Bronchial epithelial cell (primary cell): Measurements from ENCODE around the gene MRPL4. TPM values are rescaled to one million over a fixed set of nuclear protein-coding genes. Genes with fewer than 3 reads are reported as not detected.

Experiments used
- DNase-seq: peaks from one replicate; pipeline ENCODE4 v3.0.0-alpha.2; 2010; ENCODE audit warnings: low read depth
- FAIRE-seq: peaks from 2 replicates; lab custom pipeline; 2011; peaks lifted over from hg19 to GRCh38; lab: Jason Lieb, UNC
- H3K27me3 ChIP-seq: 2 replicates; pipeline ENCODE4 v1.5.1; 2011; ENCODE audit warnings: low read length; ENCODE audit not compliant: control insufficient read depth, insufficient read depth
- H3K36me3 ChIP-seq: 2 replicates; pipeline ENCODE4 v1.5.1; 2011; ENCODE audit warnings: low read length; ENCODE audit not compliant: control insufficient read depth, insufficient read depth
- H3K4me3 ChIP-seq: 2 replicates; pipeline ENCODE4 v1.5.1; 2011; ENCODE audit warnings: mild to moderate bottlenecking, low read depth, low read length, control low read depth
- total RNA-seq: library from RNA; depleted of rRNA; stranded (reverse); fragments of >200 nt; gene quantifications from 2 replicates; pipeline ENCODE4 v1.2.1, GENCODE V29; 2014
- TF ChIP-seq, protein P1 (sequence below): IDR thresholded peaks from 2 replicates; pipeline ENCODE4 v1.5.1; 2011; ENCODE audit warnings: mild to moderate bottlenecking, moderate library complexity, low read length, control low read depth, inconsistent platforms; ENCODE audit not compliant: insufficient read depth, severe bottlenecking

Gene MRPL4
- total RNA-seq, 1 donor from 2014 or later, result 17.1 TPM

DNA sequence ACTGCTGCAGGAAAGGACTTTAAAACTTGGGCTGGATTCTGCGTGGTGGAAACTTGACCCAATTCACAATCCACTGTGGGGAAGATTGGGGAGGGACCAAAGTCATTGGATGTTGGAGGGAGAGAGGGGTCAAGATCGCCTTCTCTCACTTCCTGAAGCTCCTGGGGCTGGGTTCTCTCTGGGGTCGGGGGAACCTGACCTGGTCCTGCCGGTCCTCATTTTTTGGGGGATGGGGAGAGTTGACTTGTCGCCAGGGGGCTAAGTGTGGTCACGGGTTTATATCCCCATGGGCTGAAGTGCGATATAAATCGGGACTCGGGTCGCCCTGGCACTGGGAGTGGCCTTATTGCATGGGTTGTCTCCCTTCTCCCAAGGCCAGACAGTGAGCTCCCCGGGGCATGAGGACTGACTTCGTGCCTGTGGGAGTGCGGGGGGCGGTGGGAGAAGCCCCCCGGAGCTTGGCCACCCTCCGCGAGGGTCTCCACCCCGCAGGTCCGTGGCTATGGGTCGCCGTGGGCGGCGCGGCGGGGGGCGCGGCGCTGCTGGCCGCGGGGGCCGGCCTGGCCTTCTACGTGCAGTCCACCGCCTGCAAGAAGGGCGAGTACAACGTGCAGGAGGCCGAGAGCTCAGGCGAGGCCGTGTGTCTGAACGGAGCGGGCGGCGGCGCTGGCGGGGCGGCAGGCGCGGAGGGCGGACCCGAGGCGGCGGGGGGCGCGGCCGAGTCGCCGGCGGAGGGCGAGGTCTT, 44.0 kb downstream of the MRPL4 start:
- Histone ChIP-seq H3K27me3 (no peaks in the 10 kb centered on the region), H3K4me3 (no peak overlapping the region), H3K36me3 (peaks cover 14% of the 10 kb centered on the region)
- no peak for DNase-seq
- FAIRE-seq, result no peak
- TF ChIP-seq, protein P1, sequence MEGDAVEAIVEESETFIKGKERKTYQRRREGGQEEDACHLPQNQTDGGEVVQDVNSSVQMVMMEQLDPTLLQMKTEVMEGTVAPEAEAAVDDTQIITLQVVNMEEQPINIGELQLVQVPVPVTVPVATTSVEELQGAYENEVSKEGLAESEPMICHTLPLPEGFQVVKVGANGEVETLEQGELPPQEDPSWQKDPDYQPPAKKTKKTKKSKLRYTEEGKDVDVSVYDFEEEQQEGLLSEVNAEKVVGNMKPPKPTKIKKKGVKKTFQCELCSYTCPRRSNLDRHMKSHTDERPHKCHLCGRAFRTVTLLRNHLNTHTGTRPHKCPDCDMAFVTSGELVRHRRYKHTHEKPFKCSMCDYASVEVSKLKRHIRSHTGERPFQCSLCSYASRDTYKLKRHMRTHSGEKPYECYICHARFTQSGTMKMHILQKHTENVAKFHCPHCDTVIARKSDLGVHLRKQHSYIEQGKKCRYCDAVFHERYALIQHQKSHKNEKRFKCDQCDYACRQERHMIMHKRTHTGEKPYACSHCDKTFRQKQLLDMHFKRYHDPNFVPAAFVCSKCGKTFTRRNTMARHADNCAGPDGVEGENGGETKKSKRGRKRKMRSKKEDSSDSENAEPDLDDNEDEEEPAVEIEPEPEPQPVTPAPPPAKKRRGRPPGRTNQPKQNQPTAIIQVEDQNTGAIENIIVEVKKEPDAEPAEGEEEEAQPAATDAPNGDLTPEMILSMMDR, result no peak

DNA sequence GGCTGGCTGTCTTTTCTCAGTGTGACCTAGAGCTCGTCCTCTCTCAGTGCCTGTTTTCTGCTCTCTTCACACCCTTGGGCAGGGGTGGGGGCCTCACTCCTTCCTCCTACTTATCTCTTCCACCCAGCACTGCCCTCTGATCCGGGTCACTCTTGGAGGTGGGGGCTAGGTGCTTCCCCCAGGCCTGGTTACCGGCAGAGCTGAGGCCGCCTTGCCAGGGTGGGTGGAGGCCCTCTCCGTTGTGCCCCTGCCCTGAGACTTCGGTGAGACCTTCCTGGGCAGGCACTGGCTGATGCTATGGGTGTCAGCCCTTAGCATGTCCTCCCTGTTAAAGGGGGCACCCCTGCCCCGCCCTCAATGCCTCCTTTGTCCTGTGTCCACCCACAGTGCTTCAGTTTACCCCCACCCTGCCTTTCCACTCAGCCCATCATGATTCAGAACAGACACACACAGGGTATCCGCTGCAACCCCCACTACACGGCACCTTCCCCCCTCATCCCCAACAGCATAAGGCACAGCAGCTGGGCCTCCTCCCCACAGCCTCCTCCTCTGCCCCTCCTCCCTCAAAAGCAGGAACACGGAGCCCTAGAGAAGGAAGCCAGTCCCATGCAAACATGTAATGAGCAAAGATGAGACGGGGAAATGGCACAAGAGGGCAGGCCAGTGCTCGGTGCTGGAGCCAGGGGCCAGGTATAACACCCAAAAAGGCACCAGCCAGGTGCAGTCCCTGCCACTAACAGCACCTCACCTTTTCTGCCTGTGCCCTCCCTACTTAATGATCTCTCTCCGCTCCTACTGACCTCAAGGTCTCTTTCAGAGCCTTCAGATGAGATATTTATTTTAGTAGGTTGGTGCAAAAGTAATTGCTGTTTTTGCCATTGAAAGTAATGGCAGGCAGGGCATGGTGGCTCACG, 47.8 kb downstream of the MRPL4 start:
- H3K4me3 ChIP-seq, result no peak overlapping the region
- FAIRE-seq (no peak), DNase-seq (no peak)
- TF ChIP-seq, protein P1, result no peak
- H3K36me3 ChIP-seq, result no peaks in the 10 kb centered on the region
- H3K27me3 ChIP-seq, result no peaks in the 10 kb centered on the region

DNA sequence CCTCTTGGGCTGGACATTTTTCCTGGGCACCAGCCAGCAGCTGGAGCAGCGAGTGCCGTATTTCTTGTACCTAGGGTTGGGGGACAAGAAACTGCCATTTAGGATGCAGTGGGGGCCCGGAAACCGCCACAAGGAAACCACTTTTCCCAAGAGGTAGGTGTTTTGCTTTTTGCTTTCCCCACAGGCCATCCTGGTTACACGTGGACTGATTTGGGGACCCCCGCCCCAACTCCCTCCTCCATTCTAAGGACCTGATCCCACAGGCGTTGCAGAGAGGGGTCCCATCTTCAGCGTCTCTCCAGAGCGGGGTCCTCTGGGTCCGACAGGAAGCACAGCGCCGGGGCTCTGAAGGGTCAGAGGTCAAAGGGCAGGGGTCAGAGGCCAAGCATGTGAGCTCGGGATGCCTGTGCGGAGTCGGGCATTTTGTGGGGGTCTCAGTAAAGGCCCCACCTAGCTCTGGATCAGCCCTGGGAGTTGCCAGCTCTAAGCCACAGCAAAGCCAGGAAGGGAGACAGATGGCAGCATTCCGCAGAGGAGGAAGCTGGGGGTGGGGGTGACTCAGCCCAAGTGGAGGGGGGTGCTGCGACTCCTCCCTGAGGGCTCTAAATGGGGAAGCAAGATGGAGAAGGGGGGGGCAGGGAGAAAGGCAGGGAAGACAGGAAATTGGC, 53.3 kb downstream of the MRPL4 start:
- FAIRE-seq, result no peak
- TF ChIP-seq, protein P1, result no peak
- Histone ChIP-seq H3K4me3 (no peak overlapping the region), H3K27me3 (no peaks in the 10 kb centered on the region), H3K36me3 (no peaks in the 10 kb centered on the region)
- peak; percentile 49 for DNase-seq

DNA sequence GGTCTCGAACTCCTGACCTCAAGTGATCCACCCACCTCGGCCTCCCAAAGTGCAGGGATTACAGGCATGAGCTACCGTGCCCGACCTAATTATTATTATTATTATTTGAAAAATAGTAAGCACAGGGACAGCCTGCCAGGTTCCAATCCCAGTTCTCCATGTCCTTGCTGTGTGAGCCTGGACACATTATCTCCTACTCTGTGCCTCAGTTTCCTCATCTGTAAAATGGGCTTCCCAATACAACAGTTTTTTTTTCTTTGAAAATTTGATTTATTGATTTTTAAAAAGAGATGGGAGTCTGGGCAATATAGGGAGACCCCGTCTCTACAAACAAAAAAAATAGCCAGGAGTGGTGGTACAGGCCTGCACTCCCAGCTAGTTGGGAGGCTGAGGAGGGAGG, 54.3 kb downstream of the MRPL4 start:
- FAIRE-seq (no peak), DNase-seq (no peak)
- H3K36me3 ChIP-seq, result no peaks in the 10 kb centered on the region
- TF ChIP-seq, protein P1, result no peak
- H3K4me3 ChIP-seq, result no peak overlapping the region
- no peaks in the 10 kb centered on the region for H3K27me3 ChIP-seq

DNA sequence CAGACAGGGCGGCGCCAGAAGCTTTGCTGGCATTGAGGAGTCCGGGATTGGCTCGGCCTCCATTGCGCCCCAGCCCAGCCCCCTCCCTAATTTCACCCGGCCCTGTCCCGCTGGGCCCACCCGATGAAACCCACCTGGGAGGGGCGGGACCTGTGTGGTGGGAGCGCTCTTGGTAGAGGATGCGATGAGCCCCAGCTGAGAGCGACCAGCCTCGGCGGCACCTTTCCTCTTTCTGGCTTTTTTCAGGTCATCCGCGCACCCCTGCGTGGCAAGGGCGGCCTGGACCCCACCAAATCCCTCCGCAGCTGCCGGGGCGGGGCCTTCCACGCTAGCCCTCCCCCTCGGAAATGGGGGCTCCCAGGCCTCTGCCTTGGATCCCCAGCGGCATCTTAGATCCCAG, 57.4 kb downstream of the MRPL4 start, which contains the start of gene ZGLP1:
Gene ZGLP1 (minus strand): TSS at position 393 of the 400 bp plus-strand sequence.
- no peak for DNase-seq
- FAIRE-seq, result no peak
- Histone ChIP-seq H3K36me3 (peaks cover 2% of the 10 kb centered on the region), H3K27me3 (no peaks in the 10 kb centered on the region), H3K4me3 (no peak within 1 kb of the TSS)
- TF ChIP-seq, protein P1, result no peak

Other genes starting within 250 kb of the MRPL4 start
- gene COL5A3, start 241.7 kb upstream of the MRPL4 start, total RNA-seq, result 0.51 and 0.79 TPM in 2 replicates
- gene RDH8, start 238.7 kb upstream of the MRPL4 start, total RNA-seq, result not detected in 2 replicates
- gene SHFL, start 165.9 kb upstream of the MRPL4 start, total RNA-seq, result 5.0 and 5.5 TPM in 2 replicates
- gene ANGPTL6, start 149.5 kb upstream of the MRPL4 start, total RNA-seq, result under 0.01 TPM in 1 of 2 replicates, not detected in the other
- gene PPAN, start 145.9 kb upstream of the MRPL4 start, total RNA-seq, result 41.5 and 45.3 TPM in 2 replicates
- 1.1 and 3.7 TPM in 2 replicates for gene P2RY11, start 140.5 kb upstream of the MRPL4 start, total RNA-seq
- gene EIF3G, start 132.3 kb upstream of the MRPL4 start, total RNA-seq, result 198 and 291 TPM in 2 replicates
- gene DNMT1, start 57.3 kb upstream of the MRPL4 start, total RNA-seq, result 11.1 and 12.4 TPM in 2 replicates
- 1.3 and 1.9 TPM in 2 replicates for gene S1PR2, start 20.9 kb upstream of the MRPL4 start, total RNA-seq
- gene ICAM1, start 18.9 kb downstream of the MRPL4 start, total RNA-seq, result 0.79 and 0.90 TPM in 2 replicates
- gene ICAM4, start 34.7 kb downstream of the MRPL4 start, total RNA-seq, result 4.0 and 10.8 TPM in 2 replicates
- 3.7 and 3.9 TPM in 2 replicates for gene ICAM5, start 37.7 kb downstream of the MRPL4 start, total RNA-seq
- gene ZGLP1, start 57.6 kb downstream of the MRPL4 start, total RNA-seq, result 0.26 and 0.53 TPM in 2 replicates
- 21.8 and 24.2 TPM in 2 replicates for gene FDX2, start 63.8 kb downstream of the MRPL4 start, total RNA-seq
- gene RAVER1, start 81.3 kb downstream of the MRPL4 start, total RNA-seq, result 2.3 and 4.2 TPM in 2 replicates
- gene ICAM3, start 87.4 kb downstream of the MRPL4 start, total RNA-seq, result 5.0 and 5.5 TPM in 2 replicates
- gene TYK2, start 128.4 kb downstream of the MRPL4 start, total RNA-seq, result 36.1 and 45.8 TPM in 2 replicates
- gene CDC37, start 151.3 kb downstream of the MRPL4 start, total RNA-seq, result 195 TPM in 2 replicates
- 0.13 and 0.26 TPM in 2 replicates for gene PDE4A, start 168.3 kb downstream of the MRPL4 start, total RNA-seq